HG02884 (cell line): Measurements from ENCODE around the gene MZB1.
"Not testable (repeated sequence)": the region's sequence is repeated elsewhere in the genome, so short reads cannot be mapped to it uniquely, and the experiment has no call there.

Source experiments
- ATAC-seq: cut with Tn5 transposase; IDR thresholded peaks from one replicate; pipeline ENCODE4 v1.9.1; 2021; ENCODE audit warnings: mild to moderate bottlenecking, moderate library complexity; ENCODE audit not compliant: unreplicated experiment

Gene MZB1

GRCh38 chr5:139392678-139393496 lies 3.2 kb upstream of the MZB1 start:
- peak; percentile 44 for ATAC-seq

GRCh38 chr5:139392324-139392677 lies 2.6 kb upstream of the MZB1 start:
- ATAC-seq, result no peak

- no peak for ATAC-seq
Measured at GRCh38 chr5:139391570-139392323, 2.0 kb upstream of the MZB1 start.

GRCh38 chr5:139390639-139391569 lies 1.2 kb upstream of the MZB1 start:
- ATAC-seq, result no peak

GRCh38 chr5:139388198-139388821 lies 1.4 kb downstream of the MZB1 start:
- no peak for ATAC-seq

GRCh38 chr5:139387611-139388197 lies 2.0 kb downstream of the MZB1 start:
- ATAC-seq, result no peak

- ATAC-seq, result not testable (repeated sequence)
Measured at GRCh38 chr5:139386956-139387355, 2.8 kb downstream of the MZB1 start.

- no peak for ATAC-seq
Measured at GRCh38 chr5:139386050-139386438, 3.7 kb downstream of the MZB1 start.

- ATAC-seq, result no peak
Measured at GRCh38 chr5:139385061-139386049, 4.4 kb downstream of the MZB1 start.

GRCh38 chr5:139384591-139385051 lies 5.1 kb downstream of the MZB1 start:
- no peak for ATAC-seq

- no peak for ATAC-seq
Measured at GRCh38 chr5:139383993-139384590, 5.6 kb downstream of the MZB1 start.

GRCh38 chr5:139383275-139383992 lies 6.3 kb downstream of the MZB1 start, which contains the start of gene SLC23A1:
SLC23A1 (minus strand) TSS chr5:139383297; CDS start chr5:139383253, 44 bp downstream.
- no peak for ATAC-seq

GRCh38 chr5:139382807-139383206 lies 6.9 kb downstream of the MZB1 start:
- ATAC-seq, result no peak

GRCh38 chr5:139381837-139382761 lies 7.6 kb downstream of the MZB1 start:
- ATAC-seq, result no peak

- ATAC-seq, result no peak
Measured at GRCh38 chr5:139379626-139380449, 9.9 kb downstream of the MZB1 start.

- ATAC-seq, result no peak
Measured at GRCh38 chr5:139378941-139379361, 10.8 kb downstream of the MZB1 start.
